Measurements from ENCODE around the gene PNLDC1.
"Not testable (repeated sequence)": the region's sequence is repeated elsewhere in the genome, so short reads cannot be mapped to it uniquely, and the experiment has no call there.

Gene PNLDC1

GRCh38 chr6:159853754-159854153 lies 53.7 kb downstream of the PNLDC1 start:
- DNase-seq = no peak

- DNase-seq = no peak
Observed at GRCh38 chr6:159854959-159855358, 54.9 kb downstream of the PNLDC1 start.

- no peak for DNase-seq
Observed at GRCh38 chr6:159858259-159858658, 58.2 kb downstream of the PNLDC1 start.

GRCh38 chr6:159860482-159860881 lies 60.4 kb downstream of the PNLDC1 start:
- no peak for DNase-seq

GRCh38 chr6:159862103-159862502 lies 62.0 kb downstream of the PNLDC1 start:
- DNase-seq = no peak

- not testable (repeated sequence) for DNase-seq
Observed at GRCh38 chr6:159863341-159863740, 63.3 kb downstream of the PNLDC1 start.

- no peak for DNase-seq
Observed at GRCh38 chr6:159865226-159865920, 65.3 kb downstream of the PNLDC1 start.

GRCh38 chr6:159866286-159867247 lies 66.5 kb downstream of the PNLDC1 start:
- DNase-seq = no peak
